CD4-positive, alpha-beta T cell treated with Interleukin-10 for 1 hour (primary cell): ENCODE results near the gene PLXND1.
A peak's percentile ranks its signal among the peaks of the same experiment; 100 is the strongest.

Source experiments
- DNase-seq: peaks from one replicate; pipeline ENCODE4 v3.0.0-alpha.2; 2020

PLXND1 gene

GRCh38 chr3:129599073-129599472, 7.4 kb downstream of the PLXND1 start:
- DNase-seq: no peak

- DNase-seq: no peak
Measured at GRCh38 chr3:129598484-129598883, 8.0 kb downstream of the PLXND1 start.

GRCh38 chr3:129598000-129598381, 8.5 kb downstream of the PLXND1 start:
- DNase-seq: no peak

GRCh38 chr3:129597087-129597999, 9.1 kb downstream of the PLXND1 start:
- DNase-seq: no peak

GRCh38 chr3:129596194-129597086, 10.0 kb downstream of the PLXND1 start:
- no peak for DNase-seq

GRCh38 chr3:129595544-129596193, 10.8 kb downstream of the PLXND1 start:
- DNase-seq: no peak

GRCh38 chr3:129594907-129595390, 11.5 kb downstream of the PLXND1 start:
- no peak for DNase-seq

- no peak for DNase-seq
Measured at GRCh38 chr3:129594409-129594808, 12.1 kb downstream of the PLXND1 start.

GRCh38 chr3:129593595-129594339, 12.7 kb downstream of the PLXND1 start:
- DNase-seq: peak; percentile 58

- no peak for DNase-seq
Measured at GRCh38 chr3:129593230-129593594, 13.3 kb downstream of the PLXND1 start.

GRCh38 chr3:129592381-129593131, 13.9 kb downstream of the PLXND1 start:
- DNase-seq: no peak

GRCh38 chr3:129591932-129592331, 14.5 kb downstream of the PLXND1 start:
- no peak for DNase-seq

GRCh38 chr3:129590215-129590614, 16.3 kb downstream of the PLXND1 start:
- DNase-seq: no peak

GRCh38 chr3:129587566-129588210, 18.8 kb downstream of the PLXND1 start:
- no peak for DNase-seq

- DNase-seq: no peak
Measured at GRCh38 chr3:129586746-129587430, 19.6 kb downstream of the PLXND1 start.

GRCh38 chr3:129585949-129586657, 20.4 kb downstream of the PLXND1 start:
- DNase-seq: no peak

GRCh38 chr3:129584631-129585030, 21.8 kb downstream of the PLXND1 start:
- DNase-seq: no peak

GRCh38 chr3:129583289-129583688, 23.2 kb downstream of the PLXND1 start:
- no peak for DNase-seq

- DNase-seq: no peak
Measured at GRCh38 chr3:129582799-129583198, 23.7 kb downstream of the PLXND1 start.

GRCh38 chr3:129581623-129582022, 24.9 kb downstream of the PLXND1 start:
- no peak for DNase-seq
